Activated CD4-positive, alpha-beta T cell treated with anti-CD3 and anti-CD28 coated beads, Interleukin-10, Interleukin-2, amounts not matched to agents 100 ng/mL and 50 ng/mL, durations not matched to agents 16 hours and 8 hours (primary cell): ENCODE measurements around the gene SMC5.
A peak's percentile ranks its signal among the peaks of the same experiment; 100 is the strongest.
"Not testable (repeated sequence)": the region's sequence is repeated elsewhere in the genome, so short reads cannot be mapped to it uniquely, and the experiment has no call there.

Source experiments
- DNase-seq: peaks from one replicate; pipeline ENCODE4 v3.0.0-alpha.2; 2020

The SMC5 gene

DNA sequence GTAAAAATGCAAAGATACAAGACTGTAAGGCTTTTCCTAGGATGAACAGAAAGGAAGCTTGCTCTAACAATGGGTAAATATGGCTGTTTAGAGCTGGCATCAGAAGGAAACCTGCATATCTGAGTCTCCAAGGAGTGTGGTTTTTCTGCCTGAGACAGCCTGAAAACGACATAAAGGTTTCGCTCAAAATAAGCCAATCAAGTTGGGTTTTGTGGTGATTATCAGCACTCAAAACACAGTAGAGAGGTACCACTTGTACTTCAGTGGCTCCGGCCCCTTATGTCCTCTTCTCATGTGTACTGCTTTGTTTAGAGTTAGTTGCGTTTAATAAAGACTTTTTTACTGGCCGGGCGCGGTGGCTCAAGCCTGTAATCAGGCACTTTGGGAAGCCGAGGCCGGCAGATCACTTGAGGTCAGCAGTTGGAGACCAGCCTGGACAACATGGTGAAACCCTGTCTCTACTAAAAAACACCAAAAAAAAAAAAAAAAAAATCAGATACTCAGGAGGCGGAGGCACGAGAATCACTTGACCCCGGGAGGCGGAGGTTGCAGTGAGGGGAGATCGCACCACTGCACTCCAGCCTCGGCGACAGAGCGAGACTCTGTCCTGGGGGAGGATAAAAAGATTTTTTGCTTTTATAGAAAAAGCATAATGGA is 116.3 kb downstream of the SMC5 start:
- no peak for DNase-seq

DNA sequence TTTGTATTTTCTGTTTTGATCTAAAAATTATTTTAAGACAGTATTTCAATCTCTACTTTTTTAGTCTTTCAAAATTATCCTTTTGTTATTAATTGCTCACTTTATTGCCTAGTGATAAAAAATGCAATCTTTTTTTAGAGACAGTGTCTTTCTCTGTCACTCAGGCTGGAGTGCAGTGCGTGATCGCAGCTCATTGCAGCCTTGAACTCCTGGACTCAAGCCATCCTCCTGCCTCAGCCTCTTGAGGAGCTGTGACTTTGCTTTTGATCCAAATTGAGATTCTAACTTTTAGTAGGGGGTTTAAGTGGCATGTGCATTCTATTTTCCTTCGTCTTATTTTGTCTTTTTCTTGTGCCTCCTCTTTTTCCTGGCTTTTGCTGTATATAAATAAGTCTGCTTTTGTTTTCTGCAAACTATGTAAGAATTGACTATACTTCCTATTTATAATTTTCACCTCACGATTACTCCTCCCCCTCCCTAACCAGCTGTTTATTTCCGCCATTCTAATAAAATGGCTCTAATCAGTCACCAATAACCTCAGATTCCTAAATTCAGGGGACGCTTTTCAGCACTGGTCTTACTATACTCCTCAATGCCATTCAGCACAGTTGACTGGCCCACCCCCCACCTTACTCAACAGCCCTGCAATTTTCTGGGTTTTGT is 123.4 kb downstream of the SMC5 start:
- DNase-seq, result no peak

DNA sequence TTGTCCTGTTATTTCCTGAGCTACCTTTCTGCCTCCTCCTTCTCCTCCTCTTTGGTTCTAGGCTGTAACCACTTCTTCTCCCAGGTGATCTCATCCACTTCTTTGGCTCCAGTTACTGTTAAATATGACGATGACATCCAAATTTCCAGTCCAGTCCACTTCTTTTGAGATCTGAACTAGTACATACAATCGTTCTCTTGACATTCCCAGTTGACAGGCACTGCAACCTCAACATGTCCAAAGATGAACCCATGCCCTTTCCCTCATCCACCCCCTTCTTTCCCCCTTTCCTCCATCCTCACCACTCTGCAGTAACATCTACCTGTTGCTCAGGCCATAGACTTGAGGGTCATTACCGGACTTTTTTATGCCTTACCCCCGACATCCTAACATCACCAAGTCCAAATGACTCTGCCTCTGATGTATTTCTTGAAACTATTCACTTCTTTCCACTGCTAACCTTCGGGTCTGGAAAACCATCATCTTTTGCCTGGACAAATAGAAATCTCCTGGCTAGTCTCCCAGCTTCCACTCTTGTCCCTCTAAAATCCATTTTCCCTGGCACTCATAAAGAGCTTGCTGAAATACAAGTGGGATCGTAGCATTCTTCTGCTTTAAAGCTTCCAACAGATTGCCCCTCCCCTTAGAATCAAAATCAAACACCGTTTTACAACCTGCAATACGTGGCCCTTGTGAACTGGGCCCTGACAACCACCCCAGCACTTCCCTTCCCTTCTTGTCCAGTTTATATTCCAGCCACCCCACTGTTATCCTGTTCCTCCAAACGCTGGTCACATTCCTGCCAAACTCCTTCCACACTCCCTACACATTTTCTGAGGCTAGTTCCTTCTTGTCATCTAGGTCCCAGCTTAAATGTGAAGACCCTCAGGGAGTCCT is 124.2 kb downstream of the SMC5 start:
- no peak for DNase-seq

DNA sequence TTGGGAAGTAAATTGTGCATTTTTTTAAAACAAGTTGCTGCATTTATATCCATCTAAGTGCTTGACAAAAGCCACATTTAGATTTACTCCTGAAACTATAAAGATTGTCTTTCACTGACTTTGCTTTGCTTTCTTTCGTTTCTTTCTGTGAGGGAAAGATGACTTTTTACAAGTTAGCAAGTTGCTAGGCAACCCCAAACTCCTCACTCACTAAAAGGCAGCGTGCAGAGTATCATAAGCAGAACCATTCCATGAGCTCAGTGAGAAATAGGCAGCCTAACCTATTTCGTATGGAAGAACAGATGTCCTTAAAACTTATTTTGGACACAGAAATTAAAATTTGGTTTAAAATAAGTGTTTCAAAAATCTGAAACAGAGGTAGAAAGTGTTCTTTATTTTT is 126.6 kb downstream of the SMC5 start:
- DNase-seq, result no peak

DNA sequence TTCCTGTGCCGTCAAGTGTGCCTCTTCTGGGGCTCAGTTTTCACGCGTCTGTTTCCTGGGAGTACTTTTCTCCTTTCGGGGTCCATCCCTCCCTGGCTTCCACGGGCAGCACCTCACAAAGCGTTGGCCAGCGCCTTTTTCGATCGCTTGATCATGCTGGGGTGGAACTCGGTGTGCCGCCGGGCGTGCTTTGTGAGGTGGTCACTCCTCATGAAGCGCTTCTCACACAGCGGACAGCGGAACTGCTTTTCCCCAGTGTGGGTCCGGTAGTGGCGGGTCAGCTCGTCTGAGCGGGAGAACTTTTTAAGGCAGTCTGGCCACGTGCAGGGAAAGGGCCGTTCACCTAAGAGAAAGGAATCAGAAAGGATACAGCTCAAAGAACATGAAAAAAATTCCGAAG is 128.9 kb downstream of the SMC5 start:
- DNase-seq, result no peak

DNA sequence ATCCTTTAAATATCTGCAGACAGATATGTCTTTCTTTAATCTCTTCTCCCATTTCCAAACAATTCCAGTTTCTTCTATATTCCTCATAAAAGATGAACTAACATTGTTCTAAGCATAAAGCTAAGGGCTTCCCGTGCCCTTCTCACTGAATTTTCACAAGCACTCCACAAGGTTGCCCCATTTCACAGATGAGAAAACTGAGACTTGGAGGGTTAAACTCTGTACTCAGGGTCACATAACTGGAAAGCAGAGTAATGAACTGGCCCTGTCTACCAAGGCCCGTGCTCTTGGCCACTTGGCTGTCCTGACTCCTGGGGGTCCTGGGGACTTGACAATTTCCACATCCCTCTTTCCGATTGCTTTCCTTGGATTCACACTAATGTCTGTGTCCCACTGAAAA is 130.4 kb downstream of the SMC5 start:
- DNase-seq, result no peak

DNA sequence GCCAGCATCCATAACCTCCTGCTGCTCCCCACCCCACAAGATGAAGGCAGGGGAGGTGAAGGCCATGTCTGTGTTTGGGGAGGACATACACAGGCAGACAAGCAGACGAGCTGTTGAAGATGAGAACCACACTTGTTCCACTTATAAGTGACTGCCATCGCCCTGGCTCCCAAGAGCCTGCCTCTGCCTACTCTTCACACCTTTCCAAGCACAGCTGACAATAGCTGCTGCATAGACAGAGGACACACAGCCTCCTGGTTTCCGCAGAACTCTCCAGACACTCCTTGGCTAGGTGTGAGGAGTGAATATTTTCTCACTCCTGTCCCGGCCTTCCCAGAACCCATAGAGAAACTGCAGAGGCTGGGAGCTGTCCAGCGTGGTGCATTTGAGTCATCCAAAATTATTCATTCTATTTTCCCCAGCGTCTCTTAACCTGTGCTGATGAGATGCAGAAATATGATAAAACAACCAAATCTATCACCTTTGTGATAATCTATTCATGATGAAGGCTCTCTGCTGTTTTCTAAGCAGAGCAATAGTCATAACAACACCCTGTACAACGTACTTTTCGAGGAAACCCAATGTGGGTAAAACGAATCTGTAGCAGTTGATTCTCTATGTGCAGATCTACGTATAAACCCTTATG is 131.0 kb downstream of the SMC5 start:
- peak; percentile 34 for DNase-seq

DNA sequence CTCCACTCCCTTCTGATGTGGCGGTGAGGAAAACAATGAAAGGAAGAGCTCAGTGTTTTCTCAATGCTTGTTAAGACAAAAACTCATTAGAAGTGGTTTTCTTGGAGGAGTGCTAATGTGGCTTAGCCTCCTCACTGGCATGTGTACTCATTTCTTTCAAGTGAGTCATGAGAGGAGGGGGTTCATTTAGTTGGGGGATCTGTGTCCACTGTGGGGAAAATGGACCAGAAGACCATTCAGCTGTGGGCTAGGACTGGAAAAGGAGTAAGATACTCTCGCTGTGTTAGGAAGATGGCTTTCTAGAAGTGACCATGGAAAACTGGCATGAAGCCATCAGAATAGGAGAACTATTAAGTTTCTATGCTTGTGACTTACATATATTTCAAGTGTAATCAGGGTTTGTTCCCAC is 132.2 kb downstream of the SMC5 start:
- DNase-seq, result no peak

DNA sequence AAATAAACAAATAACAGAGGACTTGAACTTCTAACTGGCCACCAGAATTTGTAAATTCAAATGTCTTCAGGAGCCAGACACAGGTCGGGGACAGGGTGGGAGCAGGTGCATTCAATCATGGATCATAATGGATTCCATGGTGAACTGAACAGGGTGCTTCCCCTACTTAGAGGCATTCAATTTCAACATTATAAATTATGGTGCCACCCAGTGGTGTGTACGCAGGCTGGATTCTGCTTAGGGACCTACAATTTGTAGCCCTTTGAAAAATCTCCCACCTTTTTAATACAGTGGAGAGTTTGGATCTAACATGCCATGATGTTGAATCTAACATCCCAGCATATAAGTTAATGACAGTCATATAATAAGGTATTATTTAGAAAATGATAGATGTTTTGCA is 133.4 kb downstream of the SMC5 start:
- DNase-seq, result no peak

DNA sequence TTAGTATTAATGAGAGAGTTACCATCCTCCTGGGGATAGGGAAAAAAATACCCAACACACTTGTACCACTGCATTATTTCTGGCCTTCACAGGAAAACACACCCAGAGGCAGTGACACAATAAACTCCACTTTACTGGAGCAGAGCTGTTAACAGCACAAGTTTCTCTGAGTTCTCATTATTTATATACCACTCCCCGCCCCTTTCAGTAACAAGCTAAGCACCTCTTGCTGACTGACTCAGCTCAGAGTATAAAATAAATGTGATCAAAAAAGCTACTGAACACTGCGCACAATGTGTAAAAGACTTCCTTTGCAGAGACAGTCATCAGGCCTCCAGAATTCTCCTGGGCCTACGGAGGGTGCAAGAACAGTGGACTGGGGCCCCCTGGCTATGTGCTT is 134.1 kb downstream of the SMC5 start:
- no peak for DNase-seq

DNA sequence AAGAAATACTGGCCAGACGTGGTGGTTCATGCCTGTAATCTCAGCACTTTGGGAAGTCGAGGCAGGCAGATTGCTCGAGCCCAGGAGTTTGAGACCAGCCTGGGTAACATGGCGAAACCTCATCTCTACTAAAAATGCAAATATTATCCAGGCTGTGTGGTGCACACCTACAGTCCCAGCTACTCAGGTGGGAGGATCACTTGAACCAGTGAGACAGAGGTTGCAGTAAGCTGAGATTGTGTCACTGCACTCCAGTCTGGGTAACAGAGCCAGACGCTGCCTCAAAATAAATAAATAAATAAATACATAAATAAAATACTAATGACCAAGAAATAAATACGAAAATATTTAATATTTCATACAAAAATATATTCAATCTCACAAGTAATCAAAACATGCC is 136.9 kb downstream of the SMC5 start:
- DNase-seq, result no peak

DNA sequence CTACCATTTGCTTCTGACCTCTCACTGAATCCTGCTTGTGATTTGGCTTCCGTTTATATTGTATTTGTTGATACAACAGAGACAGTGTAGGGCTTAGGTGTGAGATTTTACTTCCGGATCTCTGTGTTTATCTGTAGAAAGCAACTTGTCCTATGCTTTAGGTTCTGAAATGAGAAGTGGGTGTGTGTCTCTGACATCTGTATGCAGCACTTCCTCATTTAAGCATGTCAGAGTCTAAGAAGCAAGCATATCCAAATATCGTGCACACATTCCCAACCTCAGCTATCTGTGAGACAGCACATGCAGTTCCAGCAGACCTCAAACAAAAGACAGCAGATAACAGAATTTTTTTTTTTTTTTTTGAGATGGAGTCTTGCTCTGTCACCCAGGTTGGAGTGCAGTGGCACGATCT is 139.4 kb downstream of the SMC5 start:
- DNase-seq, result peak; percentile 57

DNA sequence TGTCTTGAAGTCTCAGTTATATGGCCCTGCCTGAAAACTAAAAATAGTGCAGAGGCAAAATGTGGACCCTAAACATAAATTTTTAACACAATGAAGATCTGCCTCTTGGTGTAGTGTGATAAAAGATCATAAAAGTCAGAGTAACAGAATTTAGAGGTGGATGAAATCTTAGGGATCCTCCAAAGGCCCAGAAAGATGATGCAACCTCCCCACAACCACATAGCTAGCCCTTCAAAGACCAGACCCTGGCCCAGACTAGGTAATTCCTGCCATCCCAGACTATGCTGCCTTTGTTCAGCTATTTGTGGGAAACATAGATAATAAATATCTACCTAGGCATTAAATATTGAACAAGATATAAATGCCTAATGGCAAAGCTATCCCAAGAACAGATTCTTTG is 140.4 kb downstream of the SMC5 start:
- no peak for DNase-seq

DNA sequence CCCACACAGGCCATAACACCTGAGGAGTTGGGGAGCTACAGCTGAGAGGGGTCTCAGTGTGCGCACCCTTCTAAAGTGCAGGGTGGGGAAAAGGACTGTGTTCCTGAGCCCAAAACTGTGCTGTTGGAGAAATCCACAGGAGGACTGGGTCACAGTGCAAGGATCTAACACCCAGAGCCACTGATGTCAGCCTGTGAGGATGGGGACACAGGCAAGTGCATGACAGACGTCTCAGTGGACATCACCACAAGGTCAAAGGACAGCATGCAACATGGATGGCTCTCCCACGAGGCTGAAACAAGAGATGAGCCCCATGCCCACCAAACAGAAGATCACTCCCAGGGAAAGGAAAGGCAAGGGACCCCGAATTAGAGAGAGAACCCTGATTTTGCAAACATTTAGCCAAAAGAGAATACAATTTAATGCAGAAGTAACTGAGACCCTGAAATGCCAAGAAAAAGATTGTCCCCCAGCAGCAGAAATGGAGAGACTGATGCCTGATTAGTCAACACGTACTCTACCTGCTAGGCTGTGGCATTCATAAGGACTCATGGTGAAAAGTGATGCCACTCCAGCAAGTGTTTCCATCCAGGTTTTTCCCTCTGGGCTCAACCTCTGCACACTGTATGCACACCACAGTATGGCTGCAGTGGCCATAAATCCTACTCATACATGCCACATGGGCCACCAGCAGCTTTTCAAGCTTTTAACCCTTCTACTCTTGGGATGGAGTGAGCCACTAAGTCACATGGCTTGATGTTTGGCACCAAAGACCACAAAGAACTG is 141.5 kb downstream of the SMC5 start:
- DNase-seq, result no peak

DNA sequence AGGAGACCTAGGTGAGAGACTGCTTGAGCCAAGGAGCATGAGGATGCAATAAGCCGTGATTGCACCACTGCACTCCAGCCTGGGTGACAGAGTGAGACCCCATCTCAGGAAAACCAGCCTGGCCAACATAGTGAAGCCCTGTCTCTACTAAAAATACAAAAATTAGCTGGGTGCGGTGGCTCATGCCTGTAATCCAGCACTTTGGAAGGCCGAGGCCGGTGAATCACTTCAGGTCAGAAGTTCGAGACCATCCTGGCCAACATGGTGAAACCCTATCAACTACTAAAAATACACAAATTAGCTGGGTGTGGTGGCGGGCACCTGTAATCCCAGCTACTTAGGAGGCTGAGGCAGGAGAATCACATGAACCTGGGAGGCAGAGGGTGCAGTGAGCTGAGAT is 142.5 kb downstream of the SMC5 start:
- DNase-seq, result not testable (repeated sequence)

DNA sequence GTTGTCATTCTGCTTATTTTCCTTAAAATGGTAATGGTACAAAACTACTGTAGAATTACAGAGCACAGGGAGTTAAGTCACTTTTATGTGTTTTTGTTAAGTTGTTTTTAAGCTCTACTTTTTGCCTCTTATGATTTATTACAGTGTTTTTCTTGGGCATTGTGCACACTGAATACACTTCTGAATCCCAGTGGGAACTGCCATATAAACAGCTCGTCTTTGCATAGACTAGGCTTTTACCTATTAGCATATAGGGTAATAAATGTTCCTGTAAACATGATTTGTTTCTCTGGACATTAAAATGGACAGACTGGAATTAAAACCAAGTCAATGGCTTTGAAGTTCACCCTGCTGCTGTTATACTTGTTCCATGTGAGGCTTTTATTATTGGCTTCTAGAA is 143.4 kb downstream of the SMC5 start:
- DNase-seq, result no peak

DNA sequence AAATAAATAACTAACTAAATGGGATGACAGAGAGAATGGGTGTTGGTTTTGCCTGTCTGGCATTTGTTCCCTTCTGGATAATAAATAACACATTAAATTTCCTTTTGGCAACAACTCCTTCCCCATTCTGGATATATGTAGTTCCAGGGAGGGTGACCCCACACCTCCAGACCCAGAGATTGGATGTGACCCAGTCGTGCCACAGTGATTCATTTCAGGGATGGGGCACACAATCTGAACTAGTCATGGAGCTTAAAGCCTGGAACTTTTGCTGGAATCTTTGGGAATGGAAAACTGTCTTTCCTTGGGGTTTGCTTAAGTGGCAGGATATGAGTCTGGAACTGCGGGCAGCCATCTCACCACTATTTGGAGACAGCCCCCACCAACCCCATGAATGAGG is 144.4 kb downstream of the SMC5 start:
- DNase-seq, result no peak

DNA sequence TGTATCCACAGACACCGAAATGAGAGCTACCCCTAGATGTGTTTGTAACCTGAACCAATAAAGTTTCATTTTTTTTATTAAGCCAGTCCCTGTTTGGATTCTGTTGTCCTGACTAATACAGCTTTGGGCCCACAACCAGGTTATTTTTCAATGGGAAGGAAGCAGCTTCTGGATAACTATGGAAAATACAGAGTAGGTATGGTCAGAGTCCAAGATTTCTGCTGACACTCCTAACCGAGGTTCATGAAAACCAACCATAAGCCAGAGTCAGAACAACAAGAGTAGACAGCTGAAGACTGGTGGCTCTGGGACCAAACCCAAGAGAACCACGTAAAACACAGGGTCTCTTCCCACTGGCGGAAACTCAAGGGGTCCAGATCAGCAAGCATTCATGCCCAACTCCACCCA is 144.8 kb downstream of the SMC5 start:
- no peak for DNase-seq

DNA sequence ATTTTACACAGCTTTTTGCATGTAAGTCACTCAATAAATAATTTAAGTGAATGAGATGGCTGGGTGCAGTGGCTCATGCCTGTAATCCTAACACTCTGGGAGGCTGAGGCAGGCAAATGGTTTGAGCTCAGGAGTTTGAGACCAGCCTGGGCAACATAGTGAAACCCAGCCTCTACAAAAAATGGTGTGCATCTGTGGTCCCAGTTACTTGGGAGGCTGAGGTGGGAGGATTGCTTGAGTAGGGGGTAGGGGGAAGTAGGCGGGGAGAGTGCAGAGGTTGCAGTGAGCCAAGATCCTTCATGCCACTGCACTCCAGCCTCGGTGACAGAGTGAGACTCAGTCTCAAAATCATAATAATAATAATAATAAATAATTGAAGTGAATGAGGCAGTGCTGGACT is 145.5 kb downstream of the SMC5 start:
- DNase-seq, result no peak
